NCI-H510A treated with DMSO at 0.1 percent for 48 hours (cell line): ENCODE data around the gene LRP2BP.
"Not testable (repeated sequence)": the region's sequence is repeated elsewhere in the genome, so short reads cannot be mapped to it uniquely, and the experiment has no call there.

Experiments
- DNase-seq: peaks from one replicate; lab custom pipeline; 2025; lab: John Stamatoyannopoulos, UW

The LRP2BP gene

GRCh38 chr4:185361872-185362271 is 33.9 kb downstream of the LRP2BP start:
- no peak for DNase-seq

DNA sequence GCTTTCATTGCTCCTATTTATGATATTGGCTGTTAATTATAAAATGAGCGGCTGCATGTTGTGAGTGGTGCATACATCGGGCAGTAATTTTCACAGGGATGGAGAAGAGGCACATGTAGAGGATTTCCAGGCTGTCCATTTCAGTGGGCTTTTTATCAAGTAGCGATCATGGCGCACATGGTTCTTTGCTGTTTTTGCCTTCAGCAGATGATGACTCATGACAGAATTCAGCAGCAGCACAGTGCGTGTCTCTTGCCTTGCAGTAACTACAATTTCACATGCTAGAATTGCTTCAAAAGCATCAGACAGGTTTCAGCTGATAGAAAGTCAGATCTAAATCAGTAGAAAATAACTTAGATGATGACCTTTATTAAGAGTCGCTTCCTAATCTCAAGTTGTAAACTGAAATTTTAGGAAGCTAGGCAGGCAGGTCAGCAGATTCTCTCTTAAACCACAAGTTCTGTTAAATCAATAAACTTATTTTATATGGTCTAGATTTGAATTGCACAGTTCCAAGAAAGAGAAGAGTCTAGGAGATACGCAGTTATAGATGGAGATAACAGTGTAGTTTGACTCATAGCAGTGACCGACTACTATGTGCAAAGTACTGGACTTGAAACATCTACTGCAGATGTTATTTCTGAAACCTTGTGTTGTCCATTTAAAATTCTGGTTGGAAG is 35.8 kb downstream of the LRP2BP start:
- DNase-seq = no peak

DNA sequence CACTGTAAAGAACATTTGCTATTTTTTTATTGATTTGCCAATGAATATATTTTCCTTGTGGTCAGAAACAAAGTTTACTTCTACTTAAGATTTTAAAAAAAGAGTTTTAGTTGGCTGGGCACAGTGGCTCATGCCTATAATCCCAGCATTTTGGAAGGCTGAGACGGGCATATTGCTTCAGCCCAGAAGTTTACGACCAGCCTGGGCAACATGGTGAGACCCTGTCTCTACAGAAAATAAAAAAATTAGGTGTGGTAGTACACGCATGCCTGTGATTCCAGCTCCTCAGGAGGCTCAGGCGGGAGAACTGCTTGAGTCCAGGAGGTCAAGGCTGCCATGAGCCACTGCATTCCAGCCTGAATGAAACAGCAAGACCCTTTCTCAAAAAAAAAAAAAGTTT is 36.8 kb downstream of the LRP2BP start:
- DNase-seq = no peak

DNA sequence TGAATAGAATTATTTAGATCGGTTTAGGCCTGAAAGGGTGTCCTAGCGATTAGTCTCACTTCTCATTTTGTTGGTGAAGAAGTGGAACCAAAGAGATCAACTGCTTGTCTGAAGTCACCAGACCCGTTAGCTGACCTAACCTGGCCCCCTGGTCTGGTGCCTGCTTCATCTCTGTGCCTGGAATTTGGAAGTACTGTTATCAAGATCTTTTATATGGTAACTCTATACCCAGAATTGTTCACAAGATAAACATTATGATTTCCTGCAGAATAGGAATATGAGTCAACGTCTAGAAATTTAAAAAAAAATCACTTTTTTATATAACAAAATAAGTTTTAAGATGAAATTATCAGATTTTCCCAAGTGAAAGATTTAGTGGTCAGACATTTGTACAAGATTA is 37.2 kb downstream of the LRP2BP start:
- no peak for DNase-seq

GRCh38 chr4:185357733-185358440 is 37.8 kb downstream of the LRP2BP start:
- no peak for DNase-seq

DNA sequence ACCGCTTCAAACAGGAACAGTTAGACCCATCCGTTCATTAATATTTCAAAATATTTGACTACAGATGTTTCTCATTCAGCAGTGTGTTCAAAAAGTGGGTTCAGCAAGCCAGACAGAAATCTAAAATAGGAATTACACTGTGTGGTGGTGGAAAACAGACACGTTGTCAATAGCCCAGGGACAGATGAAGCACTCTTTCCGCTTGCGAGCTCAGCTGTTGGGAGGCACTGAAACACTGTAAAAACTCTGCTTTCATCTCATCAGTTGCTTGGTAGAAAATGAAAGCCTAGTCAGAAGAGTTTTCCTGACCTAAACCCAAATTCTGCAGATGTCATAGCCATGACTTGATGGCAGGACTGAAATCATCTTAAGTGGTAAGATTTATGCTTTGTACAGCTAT is 38.5 kb downstream of the LRP2BP start:
- DNase-seq = no peak

- DNase-seq = no peak
Measured at GRCh38 chr4:185352741-185353140, 43.0 kb downstream of the LRP2BP start.

- DNase-seq = no peak
Measured at GRCh38 chr4:185352202-185352601, 43.5 kb downstream of the LRP2BP start.

- DNase-seq = no peak
Measured at GRCh38 chr4:185351691-185352090, 44.0 kb downstream of the LRP2BP start.

DNA sequence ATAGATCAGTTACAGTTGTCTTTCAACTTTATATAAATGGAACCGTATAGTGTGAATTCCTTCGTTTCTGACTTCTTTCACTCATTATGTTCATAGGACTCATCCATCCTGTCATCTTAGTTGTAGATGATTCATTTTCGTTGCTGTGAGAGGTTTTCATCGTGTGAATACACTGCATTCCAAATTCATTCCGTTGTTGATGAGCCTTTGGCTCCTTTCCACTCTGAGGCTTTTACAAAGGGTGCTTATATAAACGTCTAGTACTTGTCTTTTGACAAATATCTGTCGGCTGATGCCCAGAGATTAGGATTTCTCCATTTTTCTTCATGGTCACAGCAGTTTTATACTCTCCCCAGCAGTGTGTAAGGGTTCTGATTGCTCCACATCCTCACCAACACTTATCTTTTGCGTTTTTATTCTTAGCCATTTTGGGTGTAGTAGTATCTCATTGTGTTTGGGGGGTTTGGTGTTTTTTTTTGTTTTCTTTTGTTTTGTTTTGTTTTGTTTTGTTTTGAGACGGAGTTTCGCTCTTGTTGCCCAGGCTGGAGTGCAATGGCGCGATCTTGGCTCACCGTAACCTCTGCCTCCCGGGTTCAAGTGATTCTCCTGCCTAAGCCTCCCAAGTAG is 48.6 kb downstream of the LRP2BP start:
- no peak for DNase-seq

DNA sequence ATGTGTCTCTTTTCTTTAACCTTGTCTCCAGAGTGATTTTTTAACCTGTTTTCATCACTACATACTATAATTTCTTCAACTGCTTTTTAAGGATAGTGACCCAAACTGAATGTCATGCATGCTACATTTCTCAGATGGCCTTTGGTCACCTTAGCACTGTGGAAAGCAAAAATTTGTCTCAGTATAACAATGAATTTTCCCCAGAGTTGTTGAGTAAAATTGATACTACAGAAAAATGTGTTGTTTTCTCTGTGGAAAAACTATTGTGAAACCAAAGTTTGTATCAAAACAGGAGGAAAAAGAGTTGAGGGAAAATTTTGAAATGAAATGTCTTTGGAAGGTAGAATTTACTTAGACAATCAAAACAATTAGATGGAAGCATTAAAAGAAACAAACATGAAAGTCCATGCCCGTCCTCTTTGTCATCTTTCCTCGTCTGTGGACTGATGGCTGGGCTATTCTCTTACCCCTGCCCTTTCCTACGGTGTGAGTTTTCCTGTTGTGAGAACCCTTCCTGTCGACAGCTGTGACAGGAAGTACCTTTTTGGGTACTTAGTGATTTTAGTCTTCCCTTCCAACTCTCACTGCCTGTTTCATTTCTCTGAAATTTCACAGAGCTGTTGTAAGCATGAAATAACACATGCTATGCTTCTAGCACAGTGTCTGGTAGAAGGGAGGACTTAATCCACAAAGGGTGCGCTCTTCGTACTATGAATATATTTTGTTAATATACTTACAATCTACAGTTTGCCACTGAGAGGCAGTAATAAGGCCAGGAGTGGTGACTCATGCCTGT is 50.8 kb downstream of the LRP2BP start:
- DNase-seq = no peak

GRCh38 chr4:185343726-185344581 is 51.8 kb downstream of the LRP2BP start:
- DNase-seq = no peak

- DNase-seq = no peak
Measured at GRCh38 chr4:185341841-185342240, 53.9 kb downstream of the LRP2BP start.

- DNase-seq = no peak
Measured at GRCh38 chr4:185341377-185341776, 54.3 kb downstream of the LRP2BP start.

DNA sequence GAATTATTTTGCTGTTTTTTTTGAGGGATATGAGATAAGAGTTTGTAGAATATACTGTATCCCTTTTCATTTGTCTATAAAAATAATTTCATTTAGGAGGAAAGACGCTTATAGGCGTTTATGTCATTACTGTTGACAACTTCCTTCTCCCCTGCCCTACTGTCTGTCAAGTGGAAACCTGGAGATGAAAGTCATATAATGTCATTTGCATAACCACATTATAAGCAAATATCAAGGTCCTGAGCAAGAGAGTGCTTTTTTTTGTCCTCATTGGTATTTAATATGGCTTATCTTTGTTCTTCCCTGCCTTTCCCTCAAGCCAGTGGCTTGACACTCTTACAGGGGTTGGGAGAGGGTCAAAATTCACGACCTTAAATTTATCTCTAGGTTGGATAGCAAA is 55.8 kb downstream of the LRP2BP start:
- no peak for DNase-seq

DNA sequence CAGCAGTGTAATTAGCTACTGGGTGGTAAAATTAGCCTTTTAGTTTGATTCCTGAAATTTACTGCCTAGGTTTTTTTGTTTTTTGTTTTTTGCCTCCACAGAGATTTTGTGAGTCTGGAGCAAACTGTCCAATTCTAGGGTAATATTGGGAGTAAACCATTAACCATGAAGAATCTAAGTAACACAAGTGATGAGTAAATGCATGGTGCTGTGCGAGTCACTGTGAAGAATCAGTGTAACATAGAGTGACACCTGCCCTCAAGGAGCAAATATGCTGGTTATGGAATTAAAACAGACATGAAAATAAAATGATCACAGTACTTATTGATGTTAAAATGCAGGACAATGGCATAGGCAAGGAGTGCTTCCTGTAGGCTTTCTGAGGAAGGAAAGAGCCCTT is 60.1 kb downstream of the LRP2BP start:
- no peak for DNase-seq

- DNase-seq = no peak
Measured at GRCh38 chr4:185334326-185334725, 61.4 kb downstream of the LRP2BP start.

DNA sequence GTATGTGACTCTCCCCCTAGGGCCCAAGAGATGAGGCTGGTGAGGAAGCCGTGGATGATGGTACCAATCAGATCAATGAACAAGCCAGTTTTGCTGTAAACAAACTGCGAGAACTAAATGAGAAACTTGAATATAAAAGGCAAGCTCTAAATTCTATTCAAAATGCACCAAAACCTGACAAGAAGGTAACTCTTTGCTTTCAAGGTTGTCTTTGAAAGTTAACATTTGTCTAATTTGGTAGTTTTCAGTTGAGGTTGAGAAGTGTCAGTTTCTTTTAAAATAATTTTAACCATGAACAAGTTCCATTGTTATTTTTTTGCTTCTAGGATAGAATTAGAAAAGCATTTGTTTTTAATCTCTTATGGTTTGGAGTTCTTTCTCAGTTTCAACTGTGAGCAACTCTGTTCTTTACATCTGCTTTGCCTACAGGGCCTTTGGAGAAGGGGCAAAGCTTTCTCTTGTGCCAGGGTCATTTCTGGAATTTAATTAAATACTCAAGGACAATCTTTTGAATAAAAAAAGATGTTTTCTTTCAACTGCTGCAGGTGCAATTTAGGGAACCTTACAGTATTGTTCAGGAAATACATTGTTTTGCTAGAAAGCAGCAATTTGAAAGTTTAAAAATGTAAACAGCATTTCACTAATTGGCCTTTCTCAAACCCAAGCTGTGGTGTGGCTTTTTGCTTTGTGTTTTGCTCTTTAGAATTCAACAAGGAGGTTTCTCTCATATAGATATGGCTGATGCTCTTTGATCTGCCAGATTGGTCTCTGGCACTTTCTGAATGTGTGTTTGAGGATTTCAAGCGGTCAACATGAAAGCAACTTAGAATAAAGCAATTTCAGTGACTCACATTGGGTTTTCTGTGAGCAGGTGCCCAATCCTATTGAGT is 62.9 kb downstream of the LRP2BP start:
- DNase-seq = no peak

DNA sequence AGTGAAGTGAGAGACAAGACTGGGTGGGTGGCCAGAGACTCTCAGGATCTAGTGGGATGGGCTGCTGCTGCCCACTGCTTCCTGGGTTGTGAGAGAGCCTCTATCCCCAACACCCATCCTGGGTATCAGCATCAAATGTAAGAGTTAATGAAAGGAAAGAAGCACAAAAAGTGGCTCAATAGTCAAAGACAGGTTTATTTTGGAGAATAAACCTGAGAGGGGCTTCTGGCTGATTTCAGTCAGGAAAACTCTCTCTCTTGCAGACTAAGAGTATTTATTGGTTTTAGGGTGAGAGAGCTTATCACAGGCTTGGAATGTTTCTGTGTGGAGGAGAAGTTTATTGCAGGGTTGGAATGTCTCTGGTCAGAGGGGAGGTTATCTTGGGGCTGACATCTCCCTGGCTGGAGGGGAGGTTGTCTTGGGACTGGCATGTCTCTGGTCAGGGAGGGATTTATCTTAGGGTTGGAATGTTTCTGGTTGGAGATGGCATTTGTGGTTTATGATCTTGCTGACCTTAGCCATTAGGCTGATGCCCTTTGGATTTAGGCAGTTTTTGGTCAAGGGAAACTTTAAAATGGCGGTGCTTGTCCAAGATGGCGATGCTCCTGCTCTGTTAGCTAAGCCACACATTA is 65.7 kb downstream of the LRP2BP start:
- DNase-seq = not testable (repeated sequence)

DNA sequence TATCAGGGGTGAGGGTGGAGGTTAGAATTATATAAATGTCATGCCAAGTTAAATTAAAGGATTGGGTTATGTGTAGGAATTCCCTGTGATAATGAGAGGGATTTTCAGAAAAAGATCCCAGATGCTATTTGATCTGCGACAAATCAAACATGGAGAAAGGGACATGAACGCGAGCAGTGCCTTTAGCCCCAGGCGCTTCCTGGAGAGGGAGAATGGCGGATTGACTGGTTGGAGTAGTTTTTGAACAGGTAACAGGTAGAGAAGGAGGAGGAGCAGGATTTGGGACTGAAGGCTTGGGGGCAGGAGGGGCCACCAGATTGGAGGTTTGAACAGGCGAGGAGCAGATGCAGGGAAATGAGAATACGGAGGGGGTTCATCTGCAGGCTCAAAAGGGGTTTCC is 67.1 kb downstream of the LRP2BP start:
- no peak for DNase-seq
